H9 (cell line): ENCODE data around the gene SLC12A6. TPM values are rescaled to one million over a fixed set of nuclear protein-coding genes. Genes with fewer than 3 reads are reported as not detected.

Experiments
- DNase-seq: peaks from one replicate; pipeline ENCODE4 v3.0.0-alpha.2; 2017
- H2AFZ ChIP-seq: one replicate; pipeline ENCODE4 v1.6.1; 2013; ENCODE audit warnings: mild to moderate bottlenecking, low read length, control low read depth, moderate library complexity
- H2AK5ac ChIP-seq: 2 replicates; pipeline ENCODE4 v1.6.1; 2013; ENCODE audit warnings: low read length, control low read depth, mixed read lengths; ENCODE audit not compliant: insufficient read length
- H2BK120ac ChIP-seq: one replicate; pipeline ENCODE4 v1.6.1; 2013; ENCODE audit warnings: low read depth, mild to moderate bottlenecking, low read length, control low read depth, inconsistent platforms; ENCODE audit not compliant: poor library complexity, severe bottlenecking
- H2BK12ac ChIP-seq: 2 replicates; pipeline ENCODE4 v1.6.1; 2013; ENCODE audit warnings: low read length, control low read depth, mixed read lengths, low read depth; ENCODE audit not compliant: insufficient read length
- H2BK15ac ChIP-seq: 2 replicates; pipeline ENCODE4 v1.6.1; 2013; ENCODE audit warnings: low read depth, low read length, control low read depth
- H2BK20ac ChIP-seq: one replicate; pipeline ENCODE4 v1.6.1; 2013; ENCODE audit warnings: low read depth, mild to moderate bottlenecking, low read length, control low read depth, inconsistent platforms; ENCODE audit not compliant: poor library complexity, severe bottlenecking
- H2BK5ac ChIP-seq: 2 replicates; pipeline ENCODE4 v1.6.1; 2013; ENCODE audit warnings: low read length, control low read depth, mixed read lengths; ENCODE audit not compliant: insufficient read length
- H3K14ac ChIP-seq: 2 replicates; pipeline ENCODE4 v1.6.1; 2013; ENCODE audit warnings: low read length, control low read depth; ENCODE audit not compliant: insufficient read depth
- H3K18ac ChIP-seq: 2 replicates; pipeline ENCODE4 v1.6.1; 2013; ENCODE audit warnings: low read depth, mild to moderate bottlenecking, mixed read lengths, low read length, control low read depth; ENCODE audit not compliant: insufficient read length
- H3K23ac ChIP-seq: 2 replicates; pipeline ENCODE4 v1.6.1; 2013; ENCODE audit warnings: low read length, control low read depth, mixed read lengths, low read depth; ENCODE audit not compliant: insufficient read length
- H3K23me2 ChIP-seq: 2 replicates; pipeline ENCODE4 v1.6.1; 2013; ENCODE audit warnings: low read depth, mild to moderate bottlenecking, mixed read lengths, low read length, control low read depth; ENCODE audit not compliant: insufficient read length, poor library complexity, severe bottlenecking
- H3K27ac ChIP-seq: 2 replicates; pipeline ENCODE4 v1.5.1; 2013; ENCODE audit warnings: low read length, control low read depth, mixed read lengths, low read depth; ENCODE audit not compliant: insufficient read length
- H3K27me3 ChIP-seq: 2 replicates; pipeline ENCODE4 v1.6.1; 2013; ENCODE audit warnings: low read length, control low read depth, inconsistent platforms; ENCODE audit not compliant: insufficient read depth
- H3K4ac ChIP-seq: 2 replicates; pipeline ENCODE4 v1.6.1; 2013; ENCODE audit warnings: low read depth, mild to moderate bottlenecking, control low read depth, inconsistent platforms, low read length, moderate library complexity
- H3K4me1 ChIP-seq: 2 replicates; pipeline ENCODE4 v1.6.1; 2013; ENCODE audit warnings: low read length, control low read depth, inconsistent platforms; ENCODE audit not compliant: insufficient read depth
- H3K4me2 ChIP-seq: 2 replicates; pipeline ENCODE4 v1.6.1; 2013; ENCODE audit warnings: low read length, control low read depth, mixed read lengths; ENCODE audit not compliant: insufficient read length, insufficient read depth
- H3K56ac ChIP-seq: 2 replicates; pipeline ENCODE4 v1.6.1; 2013; ENCODE audit warnings: low read depth, mild to moderate bottlenecking, mixed read lengths, low read length, control low read depth; ENCODE audit not compliant: insufficient read length
- H3K79me1 ChIP-seq: 2 replicates; pipeline ENCODE4 v1.6.1; 2013; ENCODE audit warnings: low read depth, mild to moderate bottlenecking, moderate library complexity, low read length, control low read depth, inconsistent platforms; ENCODE audit not compliant: insufficient read depth, poor library complexity, severe bottlenecking
- H3K79me2 ChIP-seq: 2 replicates; pipeline ENCODE4 v1.6.1; 2013; ENCODE audit warnings: low read length, control low read depth, inconsistent platforms; ENCODE audit not compliant: insufficient read depth
- H3K9ac ChIP-seq: 2 replicates; pipeline ENCODE4 v1.6.1; 2013; ENCODE audit warnings: low read length, control low read depth, mixed read lengths; ENCODE audit not compliant: insufficient read length; ENCODE audit errors: extremely low read depth
- H3K9me3 ChIP-seq: one replicate; pipeline ENCODE4 v1.6.1; 2013; ENCODE audit warnings: low read depth, low read length, inconsistent platforms; ENCODE audit not compliant: control insufficient read depth
- H3T11ph ChIP-seq: one replicate; pipeline ENCODE4 v1.6.1; 2013; ENCODE audit warnings: mild to moderate bottlenecking, low read length, control low read depth, inconsistent platforms
- H4K20me1 ChIP-seq: one replicate; pipeline ENCODE4 v1.6.1; 2013; ENCODE audit not compliant: control insufficient read depth, insufficient read length, insufficient read depth
- H4K5ac ChIP-seq: 2 replicates; pipeline ENCODE4 v1.6.1; 2013; ENCODE audit warnings: low read depth, mild to moderate bottlenecking, mixed read lengths, low read length, control low read depth; ENCODE audit not compliant: insufficient read length
- H4K8ac ChIP-seq: replicated peaks from 2 replicates; pipeline ENCODE4 v1.6.1; 2013; ENCODE audit warnings: low read length, control low read depth, mixed read lengths, low read depth; ENCODE audit not compliant: insufficient read length
- H4K91ac ChIP-seq: 2 replicates; pipeline ENCODE4 v1.6.1; 2013; ENCODE audit warnings: low read depth, mild to moderate bottlenecking, moderate library complexity, mixed read lengths, low read length, control low read depth; ENCODE audit not compliant: insufficient read length
- H3K27ac Mint-ChIP-seq, 3 experiments: 2 replicates in 2 of 3; 3 replicates in 1 of 3; pipeline ENCODE4 v1.8.0; 2020 to 2021; ENCODE audit warnings: mixed read lengths in 3 of 3, mild to moderate bottlenecking in 1 of 3, moderate library complexity in 1 of 3
- H3K27me3 Mint-ChIP-seq: 2 replicates; pipeline ENCODE4 v1.8.0; 2021; ENCODE audit warnings: low read depth, mild to moderate bottlenecking, moderate library complexity, mixed read lengths
- H3K36me3 Mint-ChIP-seq, 3 experiments: 2 replicates in 2 of 3; 3 replicates in 1 of 3; pipeline ENCODE4 v1.8.0; 2020 to 2021; ENCODE audit warnings: low read depth in 3 of 3, mixed read lengths in 3 of 3; ENCODE audit not compliant: insufficient read depth in 1 of 3
- H3K4me1 Mint-ChIP-seq, 2 experiments: 2 replicates each; pipeline ENCODE4 v1.8.0; 2020; ENCODE audit warnings: mixed read lengths in 2 of 2
- H3K4me3 Mint-ChIP-seq, 2 experiments: 2 replicates in 1 of 2; 3 replicates in 1 of 2; pipeline ENCODE4 v1.8.0; 2020 to 2021; ENCODE audit warnings: mild to moderate bottlenecking in 2 of 2, mixed read lengths in 2 of 2, moderate library complexity in 1 of 2
- H3K9me3 Mint-ChIP-seq, 2 experiments: 2 replicates in 1 of 2; 3 replicates in 1 of 2; pipeline ENCODE4 v1.8.0; 2020; ENCODE audit warnings: mild to moderate bottlenecking in 2 of 2, mixed read lengths in 2 of 2, moderate library complexity in 1 of 2
- CTCF ChIP-seq: fragments of 200-600 bp; sonication (generic); conservative IDR thresholded peaks from 3 replicates; pipeline ENCODE4 v1.8.0; 2021; ENCODE audit warnings: antibody characterized with exemption, mild to moderate bottlenecking
- WGBS: extraction: QIAGEN DNeasy Blood & Tissue Kit; methylation state at CpG from one replicate; pipeline ENCODE4 v1.1.7; 2013; ENCODE audit warnings: missing lambda C conversion rate, low lambda C conversion rate, mixed read lengths; ENCODE audit not compliant: insufficient read length; ENCODE audit errors: extremely low coverage; 5-methylcytosine and 5-hydroxymethylcytosine counted together
- total RNA-seq: library from RNA; stranded (reverse); gene quantifications from 2 replicates; pipeline ENCODE4 v1.2.1, GENCODE V29; 2021

Gene SLC12A6
- total RNA-seq, 1 experiment from 2014 or later: 11.1 TPM

- H3T11ph ChIP-seq: no peak overlapping the region
- H4K20me1 ChIP-seq: no peaks in the 10 kb centered on the region
- H3K23ac ChIP-seq: no peak overlapping the region
- no peaks in the 10 kb centered on the region for H3K23me2 ChIP-seq
- no peak overlapping the region for H2BK15ac ChIP-seq
- H3K36me3 Mint-ChIP-seq: no peaks in the 10 kb centered on the region
- H3K56ac ChIP-seq: no peak overlapping the region
- no peak overlapping the region for H3K14ac ChIP-seq
- H3K27ac ChIP-seq: no peak overlapping the region
- TF ChIP-seq CTCF: no peak
- H3K79me1 ChIP-seq: no peaks in the 10 kb centered on the region
- H3K18ac ChIP-seq: no peak overlapping the region
- H3K79me2 ChIP-seq: no peaks in the 10 kb centered on the region
- no peak overlapping the region for H4K5ac ChIP-seq
- no peak overlapping the region for H3K4ac ChIP-seq
- H2BK20ac ChIP-seq: no peak overlapping the region
- no peaks in the 10 kb centered on the region for H3K4me1 Mint-ChIP-seq
- no peak overlapping the region for H2BK5ac ChIP-seq
- no peaks in the 10 kb centered on the region; a peak in 1 of 5 replicates for H3K9me3 Mint-ChIP-seq
- no peak overlapping the region for H4K91ac ChIP-seq
- no peak overlapping the region for H3K4me2 ChIP-seq
- H2AK5ac ChIP-seq: no peak overlapping the region
- H3K9me3 ChIP-seq: no peaks in the 10 kb centered on the region
- H3K27me3 ChIP-seq: no peaks in the 10 kb centered on the region
- no peak overlapping the region for H3K9ac ChIP-seq
- DNase-seq: no peak
- H3K27ac Mint-ChIP-seq: no peak overlapping the region
- H2BK120ac ChIP-seq: no peak overlapping the region
- H2AFZ ChIP-seq: no peak overlapping the region
- peaks cover 10% of the 10 kb centered on the region for H3K27me3 Mint-ChIP-seq
- no peak overlapping the region for H4K8ac ChIP-seq
- no peaks in the 10 kb centered on the region for H3K4me1 ChIP-seq
- no peak overlapping the region for H2BK12ac ChIP-seq
- WGBS: no CpG with 5 or more reads among the region's 2 CpGs
- no peak overlapping the region for H3K4me3 Mint-ChIP-seq
These were observed 52.6 kb downstream of the SLC12A6 start for GRCh38 chr15:34284937-34285336.
